ENCODE results near the gene KCNH4.

- no peak for TF ChIP-seq CTCF (IDR thresholded peaks at IDR 0.05 in 2 of 3, conservative IDR thresholded peaks at IDR 0.05 in 1 of 3; ENCODE audit: borderline replicate concordance in 1 of 3, insufficient read depth in 1 of 3, low read depth in 2 of 3, low read length in 2 of 3)
- no peak for TF ChIP-seq REST (IDR thresholded peaks at IDR 0.05; ENCODE audit: low read depth)
- no peak for TF ChIP-seq MAX (IDR thresholded peaks at IDR 0.05)
- no peak for TF ChIP-seq SP1 (IDR thresholded peaks at IDR 0.05; ENCODE audit: low read depth)
These were observed 25.3 kb downstream of the KCNH4 start for GRCh38 chr17:42155614-42156045.

All from HCT116 (cell line).